ENCODE data around the gene OSBPL1A. TPM values are rescaled to one million over a fixed set of nuclear protein-coding genes. Genes with fewer than 3 reads are reported as not detected.

OSBPL1A gene
- total RNA-seq, 1 donor from 2014 or later = 162 TPM

GRCh38 chr18:24230766-24231165 lies 166.9 kb downstream of the OSBPL1A start:
- DNase-seq (ENCODE audit: low spot score) = no peak

GRCh38 chr18:24228667-24229041 lies 169.0 kb downstream of the OSBPL1A start:
- no peak for DNase-seq (ENCODE audit: low spot score)

DNA sequence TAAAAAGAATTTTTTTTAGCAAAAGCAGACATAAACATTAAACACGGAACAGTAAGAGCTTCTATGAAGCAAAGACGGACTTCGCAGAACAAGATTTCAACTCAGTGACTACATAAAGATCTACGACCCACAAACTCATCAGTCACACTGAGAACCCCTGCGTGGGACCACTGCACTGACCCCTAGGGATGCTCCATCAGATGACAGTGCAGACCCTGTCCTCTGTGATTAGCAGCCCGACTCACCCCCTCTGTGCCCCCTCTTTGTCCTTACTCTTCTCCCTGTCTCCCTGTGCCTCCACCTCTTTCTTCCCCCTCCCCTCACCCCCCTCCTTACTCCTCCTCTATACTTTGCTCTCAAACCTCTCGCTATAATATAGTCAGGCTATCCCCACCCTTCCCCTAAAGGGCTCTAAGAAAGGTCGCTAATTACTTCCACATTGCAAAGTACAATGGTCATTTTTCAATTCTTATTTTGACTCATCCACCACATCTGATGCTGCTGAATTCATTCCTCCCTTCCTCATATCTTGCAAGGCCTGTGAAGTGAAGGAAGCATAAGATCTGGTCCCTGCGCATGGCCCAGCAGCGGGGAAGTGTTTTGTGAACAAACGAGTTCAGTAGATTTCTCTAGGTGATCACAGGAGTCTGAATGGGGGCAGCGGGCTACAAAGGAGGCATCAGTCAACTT lies 169.5 kb downstream of the OSBPL1A start:
- DNase-seq (ENCODE audit: low spot score) = no peak

DNA sequence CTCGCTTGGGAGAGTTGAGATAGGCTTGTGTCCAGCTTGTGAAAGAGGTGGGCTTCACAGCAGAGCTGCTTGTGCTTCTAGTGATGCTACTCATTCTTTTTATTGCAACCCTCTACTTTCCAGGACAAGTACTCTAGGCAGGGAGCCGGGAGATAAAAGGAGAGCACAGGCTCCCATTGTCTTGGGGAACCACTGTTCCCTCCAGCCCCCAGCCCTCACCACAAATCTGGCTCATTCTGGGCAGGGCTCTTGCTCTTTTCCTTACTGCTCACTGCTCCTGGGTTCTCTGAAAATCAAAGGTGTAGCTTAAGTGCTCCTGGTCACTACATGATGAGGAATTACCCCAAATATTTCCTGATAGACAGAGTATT lies 177.3 kb downstream of the OSBPL1A start:
- DNase-seq (ENCODE audit: low spot score) = no peak

GRCh38 chr18:24219561-24220317 lies 177.9 kb downstream of the OSBPL1A start:
- no peak for DNase-seq (ENCODE audit: low spot score)

GRCh38 chr18:24214913-24215312 lies 182.7 kb downstream of the OSBPL1A start:
- no peak for DNase-seq (ENCODE audit: low spot score)

GRCh38 chr18:24214144-24214543 lies 183.5 kb downstream of the OSBPL1A start:
- DNase-seq (ENCODE audit: low spot score) = no peak

DNA sequence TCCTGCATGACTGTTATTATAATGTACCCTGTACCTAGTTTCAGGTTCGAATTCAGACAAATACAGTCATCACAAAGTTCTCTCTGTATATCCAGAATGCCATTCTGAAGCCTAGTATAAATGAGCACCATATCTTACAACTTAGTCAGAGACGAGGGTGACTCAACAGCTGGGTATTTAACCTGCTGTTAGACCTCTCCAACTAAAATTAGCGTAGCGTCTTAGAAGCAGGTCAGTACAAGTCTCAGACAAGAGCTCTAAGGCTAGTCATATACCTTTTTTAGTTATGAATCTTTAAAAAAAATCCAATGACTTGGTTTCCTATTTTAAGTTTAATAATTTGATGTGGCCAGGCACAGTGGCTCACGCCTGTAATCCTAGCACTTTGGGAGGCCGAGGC lies 184.7 kb downstream of the OSBPL1A start:
- DNase-seq (ENCODE audit: low spot score) = no peak

- no peak for DNase-seq (ENCODE audit: low spot score)
These were observed 188.1 kb downstream of the OSBPL1A start for GRCh38 chr18:24209558-24209957.

- DNase-seq (ENCODE audit: low spot score) = no peak
These were observed 189.2 kb downstream of the OSBPL1A start for GRCh38 chr18:24208270-24209035.

DNA sequence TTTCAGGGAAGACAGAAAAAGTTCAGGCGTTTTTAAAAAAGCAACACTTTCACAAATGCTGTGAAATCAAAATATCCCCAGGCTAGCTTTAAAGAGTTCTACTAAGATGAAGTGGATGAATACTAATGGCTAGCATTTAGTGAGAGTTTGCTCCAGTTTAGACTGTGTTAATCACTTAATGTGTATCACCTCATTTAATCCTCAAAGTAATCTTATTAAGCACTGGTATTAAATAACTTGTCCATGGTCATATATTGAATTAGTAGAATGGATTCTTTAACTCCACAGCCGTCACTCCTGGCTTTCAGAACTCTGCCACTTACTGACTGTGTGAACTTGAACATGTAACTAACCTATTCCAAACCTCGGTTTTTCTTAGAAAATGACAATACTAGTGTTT lies 192.7 kb downstream of the OSBPL1A start:
- DNase-seq (ENCODE audit: low spot score) = no peak

DNA sequence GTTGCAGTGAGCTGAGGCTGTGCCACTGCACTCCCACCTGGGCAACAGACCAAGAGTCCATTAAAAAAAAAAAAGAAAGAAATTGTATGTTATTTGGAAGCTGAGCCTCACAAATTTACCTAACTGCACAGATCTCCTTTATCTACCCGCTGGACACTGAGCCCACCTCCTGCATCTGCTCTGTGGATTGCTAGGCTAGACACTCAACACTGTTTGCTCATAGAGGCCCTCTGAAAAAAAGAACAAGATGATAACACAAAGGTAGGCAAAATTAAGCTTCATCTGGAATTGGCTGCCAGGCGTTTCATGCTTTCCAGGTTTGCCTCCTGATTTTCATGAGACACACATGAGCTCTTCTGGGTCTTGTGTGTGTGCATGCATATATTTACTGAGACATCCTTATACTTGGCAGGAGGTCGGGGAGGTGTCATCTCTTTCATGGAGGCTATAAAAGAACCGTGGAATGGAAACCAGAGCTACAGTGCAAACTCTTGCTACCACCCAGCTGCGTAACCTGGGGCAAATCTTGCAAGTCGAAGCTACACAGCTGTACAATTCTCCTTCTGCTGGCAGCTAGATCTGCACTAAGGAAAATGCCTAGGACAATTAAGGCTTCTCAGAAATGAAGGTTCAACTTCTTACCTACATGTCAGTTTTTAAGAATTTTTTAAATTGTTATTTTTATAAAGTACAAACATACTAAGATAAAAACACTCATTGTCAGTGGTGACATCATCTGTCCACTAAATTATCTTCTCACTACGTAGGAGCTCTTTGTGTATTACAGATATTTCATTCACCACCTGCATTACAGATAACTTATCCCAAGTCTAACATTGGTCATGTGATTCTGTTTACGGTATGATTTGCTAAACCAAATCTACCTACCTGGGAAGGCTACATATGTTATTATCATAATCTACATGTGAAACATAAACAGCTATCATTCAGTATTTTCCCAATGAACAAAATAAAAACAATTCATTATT lies 195.6 kb downstream of the OSBPL1A start:
- no peak for DNase-seq (ENCODE audit: low spot score)

- no peak for DNase-seq (ENCODE audit: low spot score)
These were observed 196.9 kb downstream of the OSBPL1A start for GRCh38 chr18:24200494-24201290.

- no peak for DNase-seq (ENCODE audit: low spot score)
These were observed 198.2 kb downstream of the OSBPL1A start for GRCh38 chr18:24199372-24199962.

DNA sequence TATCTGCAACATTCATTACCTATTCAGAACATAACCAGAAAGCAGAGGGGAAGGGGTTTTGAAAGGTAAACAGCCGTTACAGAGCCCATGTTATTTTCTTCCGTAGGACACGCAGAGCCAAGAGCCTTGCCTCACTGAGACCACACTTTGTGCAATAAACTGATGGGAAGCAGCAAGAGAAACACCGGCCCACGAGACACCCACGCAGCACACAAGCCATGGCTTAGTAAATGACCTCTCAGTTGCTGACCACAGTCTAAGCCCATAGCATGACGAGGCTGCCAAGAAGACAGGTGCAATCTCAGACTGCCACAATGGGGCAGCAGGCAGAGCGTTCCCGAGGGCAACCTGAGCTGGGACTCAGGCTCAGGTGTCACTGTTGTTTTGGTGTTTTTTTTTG lies 199.2 kb downstream of the OSBPL1A start:
- no peak for DNase-seq (ENCODE audit: low spot score)

DNA sequence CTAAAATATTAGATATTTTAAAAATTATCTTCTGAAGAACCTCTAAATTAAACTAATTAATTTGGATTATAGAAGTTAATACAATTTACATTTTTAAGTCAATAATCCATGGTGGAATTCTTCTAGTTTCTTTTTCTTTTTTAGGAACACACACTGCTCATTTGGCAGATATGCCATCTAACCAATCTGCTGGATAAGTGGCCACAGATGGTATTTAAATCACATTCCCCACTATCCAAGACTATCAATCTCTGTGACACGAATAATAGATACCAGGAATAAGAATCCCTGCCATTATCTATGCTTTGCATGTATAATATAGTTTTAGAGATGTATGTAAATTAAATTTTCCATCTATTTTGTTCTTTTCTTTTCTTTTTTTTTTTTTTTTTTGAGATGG lies 200.2 kb downstream of the OSBPL1A start:
- DNase-seq (ENCODE audit: low spot score) = no peak

DNA sequence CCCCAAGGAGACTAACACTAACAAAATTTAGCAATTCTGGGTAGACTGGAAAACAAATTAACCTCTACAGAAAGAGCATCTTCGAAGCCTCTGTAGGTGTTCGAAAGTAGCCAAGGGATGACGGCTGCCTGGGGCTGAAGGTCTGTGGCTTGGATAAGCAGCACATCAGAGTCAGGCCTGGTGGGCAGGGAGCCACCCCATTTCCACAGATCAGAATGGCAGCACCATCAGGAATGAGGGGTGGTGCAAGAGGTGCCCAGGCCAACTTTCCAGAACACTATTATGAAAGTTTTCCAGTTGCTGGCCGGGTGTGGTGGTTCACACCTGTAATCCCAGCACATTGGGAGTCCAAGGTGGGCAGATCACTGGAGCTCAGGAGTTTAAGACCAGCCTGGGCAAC lies 200.9 kb downstream of the OSBPL1A start:
- no peak for DNase-seq (ENCODE audit: low spot score)

- no peak for DNase-seq (ENCODE audit: low spot score)
These were observed 202.1 kb downstream of the OSBPL1A start for GRCh38 chr18:24195296-24196053.

- no peak for DNase-seq (ENCODE audit: low spot score)
These were observed 207.0 kb downstream of the OSBPL1A start for GRCh38 chr18:24190590-24190989.
